ENCODE measurements around the gene CD8A.

DNA sequence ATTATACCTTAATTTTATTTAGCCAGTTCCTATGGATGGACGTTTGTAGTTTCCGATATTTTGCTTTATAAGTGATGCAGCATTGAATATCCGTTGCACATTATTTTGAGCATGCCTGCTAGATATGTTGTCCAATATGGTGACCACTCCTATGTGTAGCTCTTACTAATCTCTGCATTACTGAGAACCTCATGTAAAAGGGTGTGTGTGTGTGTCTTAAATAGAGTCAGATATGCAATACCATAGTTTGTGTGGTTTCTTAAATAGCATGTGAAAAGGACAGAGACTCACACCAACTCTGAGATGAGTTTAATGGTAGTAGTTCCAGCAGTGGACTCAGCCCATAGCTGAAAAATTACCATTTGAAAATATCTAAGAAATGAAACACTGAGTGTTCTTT, 32.3 kb downstream of the CD8A start:
- TF ChIP-seq, protein P1, sequence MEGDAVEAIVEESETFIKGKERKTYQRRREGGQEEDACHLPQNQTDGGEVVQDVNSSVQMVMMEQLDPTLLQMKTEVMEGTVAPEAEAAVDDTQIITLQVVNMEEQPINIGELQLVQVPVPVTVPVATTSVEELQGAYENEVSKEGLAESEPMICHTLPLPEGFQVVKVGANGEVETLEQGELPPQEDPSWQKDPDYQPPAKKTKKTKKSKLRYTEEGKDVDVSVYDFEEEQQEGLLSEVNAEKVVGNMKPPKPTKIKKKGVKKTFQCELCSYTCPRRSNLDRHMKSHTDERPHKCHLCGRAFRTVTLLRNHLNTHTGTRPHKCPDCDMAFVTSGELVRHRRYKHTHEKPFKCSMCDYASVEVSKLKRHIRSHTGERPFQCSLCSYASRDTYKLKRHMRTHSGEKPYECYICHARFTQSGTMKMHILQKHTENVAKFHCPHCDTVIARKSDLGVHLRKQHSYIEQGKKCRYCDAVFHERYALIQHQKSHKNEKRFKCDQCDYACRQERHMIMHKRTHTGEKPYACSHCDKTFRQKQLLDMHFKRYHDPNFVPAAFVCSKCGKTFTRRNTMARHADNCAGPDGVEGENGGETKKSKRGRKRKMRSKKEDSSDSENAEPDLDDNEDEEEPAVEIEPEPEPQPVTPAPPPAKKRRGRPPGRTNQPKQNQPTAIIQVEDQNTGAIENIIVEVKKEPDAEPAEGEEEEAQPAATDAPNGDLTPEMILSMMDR (IDR thresholded peaks at IDR 0.05), result no peak
- no peak for TF ChIP-seq POLR2A (IDR thresholded peaks at IDR 0.05)
- TF ChIP-seq EP300 (IDR thresholded peaks at IDR 0.05), result no peak

Measured in stomach (tissue), 4 donors.